GM12873 (cell line): ENCODE data around the gene CLCF1.

Source experiments
- CTCF ChIP-seq: IDR thresholded peaks from 2 replicates; pipeline ENCODE4 v1.5.1; 2012; ENCODE audit warnings: low read depth, mild to moderate bottlenecking, moderate library complexity, low read length, control low read depth; ENCODE audit not compliant: insufficient read depth; ENCODE audit errors: missing control alignments

CLCF1 gene

GRCh38 chr11:67357831-67358670 is 15.3 kb downstream of the CLCF1 start:
- TF ChIP-seq CTCF: no peak

GRCh38 chr11:67356864-67357561 is 16.4 kb downstream of the CLCF1 start:
- peak; percentile 96 for TF ChIP-seq CTCF

GRCh38 chr11:67356387-67356863 is 17.0 kb downstream of the CLCF1 start:
- TF ChIP-seq CTCF: no peak

- TF ChIP-seq CTCF: no peak
Observed at GRCh38 chr11:67355794-67356386, 17.5 kb downstream of the CLCF1 start.

- TF ChIP-seq CTCF: no peak
Observed at GRCh38 chr11:67355023-67355793, 18.2 kb downstream of the CLCF1 start.

GRCh38 chr11:67354075-67355022 is 19.0 kb downstream of the CLCF1 start:
- TF ChIP-seq CTCF: no peak
